ENCODE data around the gene CDKN2B-AS1.

CDKN2B-AS1 gene

DNA sequence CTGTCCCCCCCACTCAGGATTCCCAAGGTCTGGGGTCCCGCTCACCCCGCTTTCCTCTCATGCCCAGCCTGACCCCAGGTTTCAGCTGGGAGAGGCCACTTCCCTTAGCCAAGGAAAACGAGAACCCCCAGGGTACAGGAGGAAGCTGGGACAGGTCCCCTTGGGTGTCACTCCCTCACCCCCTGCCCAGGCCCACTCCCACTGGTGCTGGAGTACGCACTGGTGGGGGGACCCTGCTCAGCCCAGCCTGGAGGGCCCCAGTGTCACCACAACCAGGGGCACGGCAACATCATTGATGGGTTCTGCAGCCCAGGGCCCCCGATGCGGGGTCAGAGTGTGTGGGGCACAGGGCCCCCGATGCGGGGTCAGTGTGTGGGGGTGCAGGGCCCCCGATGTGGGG is 159.5 kb downstream of the CDKN2B-AS1 start:
- no peak overlapping the region for H3K27ac ChIP-seq (ENCODE audit: extremely low read depth, low read depth, low read length)
- H3K9me3 ChIP-seq (ENCODE audit: control insufficient read depth, insufficient read depth, low read depth, low read length): no peaks in the 10 kb centered on the region
- H3K36me3 ChIP-seq (ENCODE audit: control insufficient read depth in 2 of 2, insufficient read depth in 1 of 2, low read length in 2 of 2): no peaks in the 10 kb centered on the region
- TF ChIP-seq, protein P1, sequence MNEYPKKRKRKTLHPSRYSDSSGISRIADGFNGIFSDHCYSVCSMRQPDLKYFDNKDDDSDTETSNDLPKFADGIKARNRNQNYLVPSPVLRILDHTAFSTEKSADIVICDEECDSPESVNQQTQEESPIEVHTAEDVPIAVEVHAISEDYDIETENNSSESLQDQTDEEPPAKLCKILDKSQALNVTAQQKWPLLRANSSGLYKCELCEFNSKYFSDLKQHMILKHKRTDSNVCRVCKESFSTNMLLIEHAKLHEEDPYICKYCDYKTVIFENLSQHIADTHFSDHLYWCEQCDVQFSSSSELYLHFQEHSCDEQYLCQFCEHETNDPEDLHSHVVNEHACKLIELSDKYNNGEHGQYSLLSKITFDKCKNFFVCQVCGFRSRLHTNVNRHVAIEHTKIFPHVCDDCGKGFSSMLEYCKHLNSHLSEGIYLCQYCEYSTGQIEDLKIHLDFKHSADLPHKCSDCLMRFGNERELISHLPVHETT (tag by site-specific recombination; IDR thresholded peaks at IDR 0.05): no peak
- TF ChIP-seq, protein P2, sequence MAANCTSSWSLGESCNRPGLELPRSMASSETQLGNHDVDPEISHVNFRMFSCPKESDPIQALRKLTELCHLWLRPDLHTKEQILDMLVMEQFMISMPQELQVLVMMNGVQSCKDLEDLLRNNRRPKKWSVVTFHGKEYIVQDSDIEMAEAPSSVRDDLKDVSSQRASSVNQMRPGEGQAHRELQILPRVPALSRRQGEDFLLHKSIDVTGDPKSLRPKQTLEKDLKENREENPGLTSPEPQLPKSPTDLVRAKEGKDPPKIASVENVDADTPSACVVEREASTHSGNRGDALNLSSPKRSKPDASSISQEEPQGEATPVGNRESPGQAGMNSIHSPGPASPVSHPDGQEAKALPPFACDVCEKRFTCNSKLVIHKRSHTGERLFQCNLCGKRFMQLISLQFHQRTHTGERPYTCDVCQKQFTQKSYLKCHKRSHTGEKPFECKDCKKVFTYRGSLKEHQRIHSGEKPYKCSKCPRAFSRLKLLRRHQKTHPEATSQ (tag by site-specific recombination; IDR thresholded peaks at IDR 0.05): no peak
- TF ChIP-seq ZSCAN30 (tag by site-specific recombination; IDR thresholded peaks at IDR 0.05) (no peak), ZNF629 (tag by site-specific recombination; IDR thresholded peaks at IDR 0.05) (no peak), ZNF133 (tag by site-specific recombination; IDR thresholded peaks at IDR 0.05) (no peak), ZNF350 (tag by site-specific recombination; IDR thresholded peaks at IDR 0.05) (no peak), ZIC2 (tag by site-specific recombination; IDR thresholded peaks at IDR 0.05) (no peak), ZNF658 (tag by site-specific recombination; IDR thresholded peaks at IDR 0.05) (no peak), FEZF1 (tag by site-specific recombination; IDR thresholded peaks at IDR 0.05) (no peak), SP3 (tag by site-specific recombination; IDR thresholded peaks at IDR 0.05) (no peak), EGR2 (tag by site-specific recombination; IDR thresholded peaks at IDR 0.05; ENCODE audit: low read depth) (no peak), ZNF24 (tag by site-specific recombination; IDR thresholded peaks at IDR 0.05) (no peak), ZBTB8A (tag by site-specific recombination; IDR thresholded peaks at IDR 0.05) (no peak), ZNF670 (tag by site-specific recombination; IDR thresholded peaks at IDR 0.05; ENCODE audit: low read depth) (no peak), ZNF747 (tag by site-specific recombination; IDR thresholded peaks at IDR 0.05) (no peak), GLI2 (tag by site-specific recombination; IDR thresholded peaks at IDR 0.05; ENCODE audit: borderline replicate concordance, low read depth) (no peak), ZNF19 (tag by site-specific recombination; IDR thresholded peaks at IDR 0.05; ENCODE audit: low read depth) (no peak)
- TF ChIP-seq, protein P3, sequence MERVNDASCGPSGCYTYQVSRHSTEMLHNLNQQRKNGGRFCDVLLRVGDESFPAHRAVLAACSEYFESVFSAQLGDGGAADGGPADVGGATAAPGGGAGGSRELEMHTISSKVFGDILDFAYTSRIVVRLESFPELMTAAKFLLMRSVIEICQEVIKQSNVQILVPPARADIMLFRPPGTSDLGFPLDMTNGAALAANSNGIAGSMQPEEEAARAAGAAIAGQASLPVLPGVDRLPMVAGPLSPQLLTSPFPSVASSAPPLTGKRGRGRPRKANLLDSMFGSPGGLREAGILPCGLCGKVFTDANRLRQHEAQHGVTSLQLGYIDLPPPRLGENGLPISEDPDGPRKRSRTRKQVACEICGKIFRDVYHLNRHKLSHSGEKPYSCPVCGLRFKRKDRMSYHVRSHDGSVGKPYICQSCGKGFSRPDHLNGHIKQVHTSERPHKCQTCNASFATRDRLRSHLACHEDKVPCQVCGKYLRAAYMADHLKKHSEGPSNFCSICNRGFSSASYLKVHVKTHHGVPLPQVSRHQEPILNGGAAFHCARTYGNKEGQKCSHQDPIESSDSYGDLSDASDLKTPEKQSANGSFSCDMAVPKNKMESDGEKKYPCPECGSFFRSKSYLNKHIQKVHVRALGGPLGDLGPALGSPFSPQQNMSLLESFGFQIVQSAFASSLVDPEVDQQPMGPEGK (tag by site-specific recombination; IDR thresholded peaks at IDR 0.05): no peak
- TF ChIP-seq, protein P4, sequence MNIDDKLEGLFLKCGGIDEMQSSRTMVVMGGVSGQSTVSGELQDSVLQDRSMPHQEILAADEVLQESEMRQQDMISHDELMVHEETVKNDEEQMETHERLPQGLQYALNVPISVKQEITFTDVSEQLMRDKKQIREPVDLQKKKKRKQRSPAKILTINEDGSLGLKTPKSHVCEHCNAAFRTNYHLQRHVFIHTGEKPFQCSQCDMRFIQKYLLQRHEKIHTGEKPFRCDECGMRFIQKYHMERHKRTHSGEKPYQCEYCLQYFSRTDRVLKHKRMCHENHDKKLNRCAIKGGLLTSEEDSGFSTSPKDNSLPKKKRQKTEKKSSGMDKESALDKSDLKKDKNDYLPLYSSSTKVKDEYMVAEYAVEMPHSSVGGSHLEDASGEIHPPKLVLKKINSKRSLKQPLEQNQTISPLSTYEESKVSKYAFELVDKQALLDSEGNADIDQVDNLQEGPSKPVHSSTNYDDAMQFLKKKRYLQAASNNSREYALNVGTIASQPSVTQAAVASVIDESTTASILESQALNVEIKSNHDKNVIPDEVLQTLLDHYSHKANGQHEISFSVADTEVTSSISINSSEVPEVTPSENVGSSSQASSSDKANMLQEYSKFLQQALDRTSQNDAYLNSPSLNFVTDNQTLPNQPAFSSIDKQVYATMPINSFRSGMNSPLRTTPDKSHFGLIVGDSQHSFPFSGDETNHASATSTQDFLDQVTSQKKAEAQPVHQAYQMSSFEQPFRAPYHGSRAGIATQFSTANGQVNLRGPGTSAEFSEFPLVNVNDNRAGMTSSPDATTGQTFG (tag by site-specific recombination; IDR thresholded peaks at IDR 0.05; ENCODE audit: borderline replicate concordance): no peak
- TF ChIP-seq, protein P5, sequence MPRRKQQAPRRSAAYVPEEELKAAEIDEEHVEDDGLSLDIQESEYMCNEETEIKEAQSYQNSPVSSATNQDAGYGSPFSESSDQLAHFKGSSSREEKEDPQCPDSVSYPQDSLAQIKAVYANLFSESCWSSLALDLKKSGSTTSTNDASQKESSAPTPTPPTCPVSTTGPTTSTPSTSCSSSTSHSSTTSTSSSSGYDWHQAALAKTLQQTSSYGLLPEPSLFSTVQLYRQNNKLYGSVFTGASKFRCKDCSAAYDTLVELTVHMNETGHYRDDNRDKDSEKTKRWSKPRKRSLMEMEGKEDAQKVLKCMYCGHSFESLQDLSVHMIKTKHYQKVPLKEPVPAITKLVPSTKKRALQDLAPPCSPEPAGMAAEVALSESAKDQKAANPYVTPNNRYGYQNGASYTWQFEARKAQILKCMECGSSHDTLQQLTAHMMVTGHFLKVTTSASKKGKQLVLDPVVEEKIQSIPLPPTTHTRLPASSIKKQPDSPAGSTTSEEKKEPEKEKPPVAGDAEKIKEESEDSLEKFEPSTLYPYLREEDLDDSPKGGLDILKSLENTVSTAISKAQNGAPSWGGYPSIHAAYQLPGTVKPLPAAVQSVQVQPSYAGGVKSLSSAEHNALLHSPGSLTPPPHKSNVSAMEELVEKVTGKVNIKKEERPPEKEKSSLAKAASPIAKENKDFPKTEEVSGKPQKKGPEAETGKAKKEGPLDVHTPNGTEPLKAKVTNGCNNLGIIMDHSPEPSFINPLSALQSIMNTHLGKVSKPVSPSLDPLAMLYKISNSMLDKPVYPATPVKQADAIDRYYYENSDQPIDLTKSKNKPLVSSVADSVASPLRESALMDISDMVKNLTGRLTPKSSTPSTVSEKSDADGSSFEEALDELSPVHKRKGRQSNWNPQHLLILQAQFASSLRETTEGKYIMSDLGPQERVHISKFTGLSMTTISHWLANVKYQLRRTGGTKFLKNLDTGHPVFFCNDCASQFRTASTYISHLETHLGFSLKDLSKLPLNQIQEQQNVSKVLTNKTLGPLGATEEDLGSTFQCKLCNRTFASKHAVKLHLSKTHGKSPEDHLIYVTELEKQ (tag by site-specific recombination; IDR thresholded peaks at IDR 0.05; ENCODE audit: borderline replicate concordance): no peak
- CTCF ChIA-PET: no interaction called here
- no peak overlapping the region for H3K4me3 ChIP-seq (ENCODE audit: low read depth, low read length)
- POLR2A ChIA-PET: no interaction called here
- H3K4me1 ChIP-seq (ENCODE audit: control insufficient read depth, insufficient read depth, low read length): peaks cover 3% of the 10 kb centered on the region
